IMR-90 (cell line): ENCODE measurements around the gene CHAF1B. TPM values are rescaled to one million over a fixed set of nuclear protein-coding genes. Genes with fewer than 3 reads are reported as not detected.

Experiments used
- ATAC-seq: fragments of 200-7000 bp; cut with Tn5 transposase; 2 replicates; pipeline ENCODE4 v1.9.1; 2020; ENCODE audit warnings: low read depth, mild to moderate bottlenecking, moderate library complexity
- BruUV-seq: library from RNA; stranded (reverse); fragments of 400-500 nt; replicated peaks from 2 replicates; lab custom pipeline; 2021; lab: Mats Ljungman, UMichigan
- CTCF ChIA-PET: fragments of 300-600 bp; formaldehyde crosslinking; extraction: SDS; loops from one replicate; lab custom pipeline; 2021; ENCODE audit warnings: antibody characterized with exemption; lab: Yijun Ruan, JAX
- POLR2A ChIA-PET: fragments of 300-600 bp; sonication (Branson Sonifier 250); formaldehyde crosslinking; loops from one replicate; lab custom pipeline; 2022; ENCODE audit warnings: antibody characterized with exemption; ENCODE audit not compliant: unreplicated experiment; lab: Charles Lee
- DNase-seq: peaks from one replicate; pipeline ENCODE4 v3.0.0; 2013
- H2AFZ ChIP-seq: replicated peaks from 2 replicates; pipeline ENCODE3; 2013; ENCODE audit warnings: low read length, mild to moderate bottlenecking; ENCODE audit not compliant: poor library complexity
- H2AK5ac ChIP-seq: 2 replicates; pipeline ENCODE4 v1.6.1; 2013; ENCODE audit warnings: low read depth, low read length, inconsistent platforms
- H2AK9ac ChIP-seq: replicated peaks from 2 replicates; pipeline ENCODE3; 2013; ENCODE audit warnings: mild to moderate bottlenecking, low read depth, low read length, moderate library complexity; ENCODE audit not compliant: poor library complexity
- H2BK120ac ChIP-seq: 2 replicates; pipeline ENCODE4 v1.6.1; 2013; ENCODE audit warnings: low read depth, low read length, inconsistent platforms
- H2BK15ac ChIP-seq: 3 replicates; pipeline ENCODE4 v1.6.1; 2013; ENCODE audit warnings: low read depth, low read length, inconsistent platforms
- H2BK20ac ChIP-seq: 2 replicates; pipeline ENCODE4 v1.6.1; 2013; ENCODE audit warnings: low read depth, mild to moderate bottlenecking, inconsistent platforms, low read length, moderate library complexity
- H2BK5ac ChIP-seq: 2 replicates; pipeline ENCODE4 v1.6.1; 2013; ENCODE audit warnings: mild to moderate bottlenecking, low read depth, low read length, inconsistent platforms; ENCODE audit not compliant: poor library complexity, severe bottlenecking
- H3K14ac ChIP-seq: replicated peaks from 2 replicates; pipeline ENCODE4 v1.6.1; 2013; ENCODE audit warnings: low read depth, low read length, inconsistent platforms
- H3K18ac ChIP-seq: 2 replicates; pipeline ENCODE4 v1.6.1; 2013; ENCODE audit warnings: low read depth, low read length, control low read depth
- H3K23ac ChIP-seq: 2 replicates; pipeline ENCODE4 v1.6.1; 2013; ENCODE audit warnings: low read depth, low read length, inconsistent platforms
- H3K27ac ChIP-seq: 2 replicates; pipeline ENCODE4 v1.5.1; 2013; ENCODE audit warnings: mild to moderate bottlenecking, control low read depth, low read length; ENCODE audit not compliant: insufficient read depth
- H3K27me3 ChIP-seq: 2 replicates; pipeline ENCODE4 v1.6.1; 2013; ENCODE audit warnings: low read length; ENCODE audit not compliant: control insufficient read depth, insufficient read depth
- H3K36me3 ChIP-seq: 2 replicates; pipeline ENCODE4 v1.6.1; 2013; ENCODE audit warnings: low read length, mixed read lengths; ENCODE audit not compliant: control insufficient read depth, insufficient read depth
- H3K4ac ChIP-seq: 2 replicates; pipeline ENCODE4 v1.6.1; 2013; ENCODE audit warnings: low read depth, low read length, inconsistent platforms
- H3K4me1 ChIP-seq: 2 replicates; pipeline ENCODE4 v1.6.1; 2013; ENCODE audit warnings: low read length, mixed read lengths; ENCODE audit not compliant: control insufficient read depth, insufficient read depth
- H3K4me2 ChIP-seq: 2 replicates; pipeline ENCODE4 v1.6.1; 2013; ENCODE audit warnings: low read depth, mild to moderate bottlenecking, control low read depth, low read length, moderate library complexity
- H3K4me3 ChIP-seq: 2 replicates; pipeline ENCODE4 v1.5.1; 2013; ENCODE audit warnings: low read depth, mild to moderate bottlenecking, control low read depth, low read length, moderate library complexity; ENCODE audit not compliant: insufficient read depth
- H3K56ac ChIP-seq: 2 replicates; pipeline ENCODE4 v1.6.1; 2013; ENCODE audit warnings: low read length, inconsistent platforms; ENCODE audit not compliant: insufficient read depth; ENCODE audit errors: extremely low read depth
- H3K79me1 ChIP-seq, 2 experiments: 2 replicates each; pipeline ENCODE4 v1.6.1; 2013; ENCODE audit warnings: low read length in 2 of 2, inconsistent platforms in 1 of 2, low read depth in 1 of 2
- H3K9ac ChIP-seq: 2 replicates; pipeline ENCODE4 v1.6.1; 2013; ENCODE audit warnings: low read depth, low read length, control low read depth
- H3K9me1 ChIP-seq: 2 replicates; pipeline ENCODE4 v1.6.1; 2013; ENCODE audit warnings: low read length, inconsistent platforms; ENCODE audit not compliant: insufficient read depth
- H3K9me3 ChIP-seq: 2 replicates; pipeline ENCODE4 v1.6.1; 2013; ENCODE audit warnings: low read length; ENCODE audit not compliant: control insufficient read depth, insufficient read depth
- H4K20me1 ChIP-seq: 2 replicates; pipeline ENCODE4 v1.6.1; 2013; ENCODE audit warnings: low read length, inconsistent platforms; ENCODE audit not compliant: insufficient read depth
- H4K5ac ChIP-seq: 2 replicates; pipeline ENCODE4 v1.6.1; 2013; ENCODE audit warnings: mild to moderate bottlenecking, low read depth, low read length, control low read depth
- H4K8ac ChIP-seq, 2 experiments: 2 replicates each; pipeline ENCODE4 v1.6.1; 2013; ENCODE audit warnings: low read depth in 2 of 2, low read length in 2 of 2, control low read depth in 1 of 2, inconsistent platforms in 1 of 2
- H4K91ac ChIP-seq: 2 replicates; pipeline ENCODE4 v1.6.1; 2013; ENCODE audit warnings: low read depth, low read length, inconsistent platforms; ENCODE audit not compliant: insufficient read depth
- MAFK ChIP-seq: IDR thresholded peaks from 2 replicates; pipeline ENCODE4 v1.6.1; 2012; ENCODE audit warnings: low read depth, low read length, improper control_type of control experiment
- MXI1 ChIP-seq: IDR thresholded peaks from 2 replicates; pipeline ENCODE4 v1.6.1; 2012; ENCODE audit warnings: low read depth, mild to moderate bottlenecking, low read length, moderate library complexity, borderline replicate concordance
- RAD21 ChIP-seq: IDR thresholded peaks from 2 replicates; pipeline ENCODE4 v1.6.1; 2012; ENCODE audit warnings: low read length, improper control_type of control experiment
- RFX5 ChIP-seq: IDR thresholded peaks from 2 replicates; pipeline ENCODE4 v1.8.0; 2012; ENCODE audit warnings: low read depth, mild to moderate bottlenecking, low read length, moderate library complexity
- SMC3 ChIP-seq: fragments of 150-350 bp; IDR thresholded peaks from 2 replicates; pipeline ENCODE4 v1.6.1; 2016; ENCODE audit warnings: low read depth, mild to moderate bottlenecking, antibody characterized with exemption, low read length, moderate library complexity
- WGBS, 2 experiments: methylation state at CpG; one replicate each; pipeline versions ENCODE4 v1.1.5 to v1.1.7; 2013; ENCODE audit warnings: missing lambda C conversion rate in 2 of 2; ENCODE audit not compliant: insufficient read length in 1 of 2; ENCODE audit errors: extremely low coverage in 2 of 2; 5-methylcytosine and 5-hydroxymethylcytosine counted together
- dilution Hi-C: fragments of 300-500 bp; cut with HindIII; formaldehyde crosslinking; loops from one replicate; pipeline ENCODE4 v1.14.3; 2018; ENCODE audit warnings: low sequenced_read_pairs; ENCODE audit not compliant: unreplicated experiment
- in situ Hi-C: fragments of 300-500 bp; cut with MboI; formaldehyde crosslinking; loops from 3 replicates; pipeline ENCODE4 v1.14.3; 2019; ENCODE audit warnings: low sequenced_read_pairs, inconsistent platforms, mixed read lengths
- intact Hi-C: fragments of 100-400 bp; cut with micrococcal nuclease; formaldehyde crosslinking; loops from 2 replicates; pipeline ENCODE4 v1.10.0; 2022
- polyA plus RNA-seq, 3 experiments: library from polyadenylated mRNA; depleted of rRNA; stranded (reverse); fragments of >200 nt; gene quantifications; 2 replicates each; pipeline ENCODE4 v1.2.3, GENCODE V29; 2012; ENCODE audit warnings: low replicate concordance in 1 of 3
- total RNA-seq: library from RNA; depleted of rRNA; stranded (reverse); fragments of >200 nt; gene quantifications from 2 replicates; pipeline ENCODE4 v1.2.3, GENCODE V29; 2012
- TF ChIP-seq, protein P1 (sequence below): fragments of 150-350 bp; IDR thresholded peaks from 2 replicates; pipeline ENCODE4 v1.6.1; 2017; ENCODE audit warnings: mild to moderate bottlenecking, antibody characterized with exemption, low read length, low read depth

The CHAF1B gene
- total and polyA plus RNA-seq, 2 of the 4 experiments (the other 2 are of a cell fraction): 4.5 to 6.4 TPM

DNA sequence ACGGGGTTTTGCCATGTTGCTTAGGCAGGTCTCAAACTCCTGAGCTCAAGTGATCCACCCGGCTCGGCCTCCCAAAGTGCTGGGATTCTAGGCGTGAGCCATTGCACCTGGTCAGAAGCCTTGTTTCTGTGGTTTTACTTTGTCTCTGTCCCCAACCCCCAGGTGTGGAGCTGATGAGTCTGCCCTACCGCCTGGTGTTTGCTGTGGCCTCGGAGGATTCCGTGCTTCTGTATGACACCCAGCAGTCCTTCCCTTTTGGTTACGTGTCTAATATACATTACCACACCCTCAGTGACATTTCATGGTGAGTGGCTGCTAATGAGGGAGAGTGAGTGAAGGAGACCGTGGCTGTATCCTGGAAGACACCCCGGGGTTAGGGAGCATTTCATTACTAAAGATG lies 26.1 kb downstream of the CHAF1B start:
- no peak overlapping the region for H4K8ac ChIP-seq
- H3K79me1 ChIP-seq: no peaks in the 10 kb centered on the region
- H2BK120ac ChIP-seq: no peak overlapping the region
- H4K20me1 ChIP-seq: no peaks in the 10 kb centered on the region
- in situ Hi-C loops: no loop called here
- no peak for DNase-seq
- H3K4me3 ChIP-seq: no peak overlapping the region
- H2AK5ac ChIP-seq: no peak overlapping the region
- no peak overlapping the region for H3K14ac ChIP-seq
- H2AFZ ChIP-seq: no peak overlapping the region
- H3K4me2 ChIP-seq: no peak overlapping the region
- WGBS, 2 experiments: 100% methylated on average over 2 of the region's 10 CpGs; no CpG with 5 or more reads in 1 of the 2 experiments
- H3K36me3 ChIP-seq: peaks cover 6% of the 10 kb centered on the region
- H3K23ac ChIP-seq: no peak overlapping the region
- ChIA-PET CTCF (no interaction called here), POLR2A (no interaction called here)
- no peak overlapping the region for H3K27ac ChIP-seq
- TF ChIP-seq SMC3: no peak
- TF ChIP-seq, protein P1, sequence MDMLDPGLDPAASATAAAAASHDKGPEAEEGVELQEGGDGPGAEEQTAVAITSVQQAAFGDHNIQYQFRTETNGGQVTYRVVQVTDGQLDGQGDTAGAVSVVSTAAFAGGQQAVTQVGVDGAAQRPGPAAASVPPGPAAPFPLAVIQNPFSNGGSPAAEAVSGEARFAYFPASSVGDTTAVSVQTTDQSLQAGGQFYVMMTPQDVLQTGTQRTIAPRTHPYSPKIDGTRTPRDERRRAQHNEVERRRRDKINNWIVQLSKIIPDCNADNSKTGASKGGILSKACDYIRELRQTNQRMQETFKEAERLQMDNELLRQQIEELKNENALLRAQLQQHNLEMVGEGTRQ: no peak
- TF ChIP-seq MXI1: no peak
- TF ChIP-seq RFX5: no peak
- no peak for TF ChIP-seq MAFK
- TF ChIP-seq RAD21: no peak
- H2BK5ac ChIP-seq: no peak overlapping the region
- intact Hi-C loops: no loop called here
- no peak overlapping the region for H4K5ac ChIP-seq
- no peaks in the 10 kb centered on the region for H3K9me3 ChIP-seq
- no peak overlapping the region for H2AK9ac ChIP-seq
- no peak for ATAC-seq
- H4K91ac ChIP-seq: no peak overlapping the region
- H3K56ac ChIP-seq: no peak overlapping the region
- no peak overlapping the region for H3K9ac ChIP-seq
- peaks cover 6% of the 10 kb centered on the region for H3K4me1 ChIP-seq
- no peak overlapping the region for H2BK20ac ChIP-seq
- no TSS peak for BruUV-seq
- dilution Hi-C loops: no loop called here
- no peak overlapping the region for H2BK15ac ChIP-seq
- no peak overlapping the region for H3K18ac ChIP-seq
- no peak overlapping the region for H3K4ac ChIP-seq
- peaks cover 12% of the 10 kb centered on the region for H3K9me1 ChIP-seq
- no peaks in the 10 kb centered on the region for H3K27me3 ChIP-seq
